WTC11 (cell line): Measurements from ENCODE around the gene PRR33.
"Not testable (repeated sequence)": the region's sequence is repeated elsewhere in the genome, so short reads cannot be mapped to it uniquely, and the experiment has no call there.

Source experiments
- CTCF ChIP-seq: fragments of 200-600 bp; IDR thresholded peaks from 2 replicates; pipeline ENCODE4 v1.8.0; 2022; ENCODE audit warnings: antibody characterized with exemption
- MAX ChIP-seq: sonication (generic); formaldehyde crosslinking; IDR thresholded peaks from 2 replicates; pipeline ENCODE4 v1.8.0; 2022; ENCODE audit warnings: mild to moderate bottlenecking, missing genetic modification reagents

GRCh38 chr11:1875851-1876301 lies 15.8 kb downstream of the PRR33 start:
- not testable (repeated sequence) for TF ChIP-seq CTCF, MAX
